ENCODE measurements around the gene C6orf163. TPM values are rescaled to one million over a fixed set of nuclear protein-coding genes. Genes with fewer than 3 reads are reported as not detected.

Gene C6orf163
- total RNA-seq, 1 experiment from 2014 or later: 1.5 TPM

DNA sequence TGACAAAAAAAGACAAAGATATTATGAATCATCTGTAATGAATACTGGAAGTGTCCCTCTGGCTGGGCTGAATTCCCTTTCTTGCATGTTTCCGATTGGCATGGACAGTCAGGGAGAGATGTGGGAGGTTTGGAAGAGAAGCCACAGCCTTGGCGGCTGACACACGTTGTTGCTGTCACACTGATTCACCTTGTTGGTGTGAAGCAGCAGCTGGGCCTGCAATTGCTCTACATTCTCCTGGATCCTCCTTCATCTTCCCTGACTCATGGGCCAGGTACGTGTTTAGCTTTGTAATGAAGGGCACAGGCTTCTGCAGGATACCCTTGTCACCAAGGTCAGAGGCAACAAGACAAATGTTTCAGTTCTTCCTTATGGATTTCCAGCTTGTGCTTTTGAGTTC lies 35.6 kb upstream of the C6orf163 start:
- ATAC-seq: no peak

More for the DNA sequence above, 35.6 kb upstream of the C6orf163 start:
- intact Hi-C loops (cut with micrococcal nuclease): no loop called here
- H3K27me3 ChIP-seq (ENCODE audit: insufficient read depth, low read length): peaks cover 14% of the 10 kb centered on the region; the same call in 1 of the 2 replicates
- ChIA-PET POLR2A (no interaction called here), RAD21 (ENCODE audit: low non-redundant PET in 1 of 2, low total read pairs in 2 of 2, uncharacterized antibody in 2 of 2, unreplicated experiment in 2 of 2) (no interaction called here), CTCF (no interaction called here)
- BruUV-seq (replicated peaks): no TSS peak
- no peaks in the 10 kb centered on the region for H3K79me2 ChIP-seq (ENCODE audit: insufficient read depth, low read length)
- H3K36me3 ChIP-seq (ENCODE audit: control insufficient read depth in 1 of 2, insufficient read depth in 2 of 2, low read length in 2 of 2): no peaks in the 10 kb centered on the region
- H3K9me3 ChIP-seq (ENCODE audit: control insufficient read depth in 1 of 2, insufficient read depth in 1 of 2, low read depth in 1 of 2, low read length in 2 of 2): no peaks in the 10 kb centered on the region
- no peaks in the 10 kb centered on the region for H3K4me1 ChIP-seq (ENCODE audit: control insufficient read depth in 1 of 2, insufficient read depth in 2 of 2, low read length in 2 of 2)
- no peak overlapping the region for H3K4me2 ChIP-seq (ENCODE audit: low read length)
- DNase-seq (ENCODE audit: low read depth, low spot score): no peak
- H3K27ac ChIP-seq (ENCODE audit: low read depth, low read length): no peak overlapping the region
- H3K9ac ChIP-seq (ENCODE audit: low read length): no peak overlapping the region
- H3K4me3 ChIP-seq (replicated peaks in 1 of 2; ENCODE audit: low read depth in 1 of 2, low read length in 2 of 2): no peak overlapping the region
- H3K9me2 ChIP-seq (ENCODE audit: insufficient read depth): no peaks in the 10 kb centered on the region
- no peak for TF ChIP-seq EZH2phosphoT487 (IDR thresholded peaks at IDR 0.05; ENCODE audit: borderline replicate concordance)
- no peak for TF ChIP-seq CTCF (IDR thresholded peaks at IDR 0.05 in 2 of 3, conservative IDR thresholded peaks at IDR 0.05 in 1 of 3; ENCODE audit: borderline replicate concordance in 1 of 3, insufficient read depth in 1 of 3, low read depth in 2 of 3, low read length in 2 of 3)
- TF ChIP-seq, protein P1, sequence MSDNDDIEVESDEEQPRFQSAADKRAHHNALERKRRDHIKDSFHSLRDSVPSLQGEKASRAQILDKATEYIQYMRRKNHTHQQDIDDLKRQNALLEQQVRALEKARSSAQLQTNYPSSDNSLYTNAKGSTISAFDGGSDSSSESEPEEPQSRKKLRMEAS (IDR thresholded peaks at IDR 0.05): no peak
- TF ChIP-seq, protein P2, sequence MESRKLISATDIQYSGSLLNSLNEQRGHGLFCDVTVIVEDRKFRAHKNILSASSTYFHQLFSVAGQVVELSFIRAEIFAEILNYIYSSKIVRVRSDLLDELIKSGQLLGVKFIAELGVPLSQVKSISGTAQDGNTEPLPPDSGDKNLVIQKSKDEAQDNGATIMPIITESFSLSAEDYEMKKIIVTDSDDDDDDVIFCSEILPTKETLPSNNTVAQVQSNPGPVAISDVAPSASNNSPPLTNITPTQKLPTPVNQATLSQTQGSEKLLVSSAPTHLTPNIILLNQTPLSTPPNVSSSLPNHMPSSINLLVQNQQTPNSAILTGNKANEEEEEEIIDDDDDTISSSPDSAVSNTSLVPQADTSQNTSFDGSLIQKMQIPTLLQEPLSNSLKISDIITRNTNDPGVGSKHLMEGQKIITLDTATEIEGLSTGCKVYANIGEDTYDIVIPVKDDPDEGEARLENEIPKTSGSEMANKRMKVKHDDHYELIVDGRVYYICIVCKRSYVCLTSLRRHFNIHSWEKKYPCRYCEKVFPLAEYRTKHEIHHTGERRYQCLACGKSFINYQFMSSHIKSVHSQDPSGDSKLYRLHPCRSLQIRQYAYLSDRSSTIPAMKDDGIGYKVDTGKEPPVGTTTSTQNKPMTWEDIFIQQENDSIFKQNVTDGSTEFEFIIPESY (IDR thresholded peaks at IDR 0.05; ENCODE audit: extremely low read depth, insufficient replicate concordance, low read length): no peak
- TF ChIP-seq CEBPB (IDR thresholded peaks at IDR 0.05; ENCODE audit: low read depth): no peak
- TF ChIP-seq POLR2AphosphoS5 (IDR thresholded peaks at IDR 0.05; ENCODE audit: low read depth, low read length): no peak
- TF ChIP-seq ZNF274 (IDR thresholded peaks at IDR 0.05; ENCODE audit: low read depth, low read length): no peak
- TF ChIP-seq, protein P3, sequence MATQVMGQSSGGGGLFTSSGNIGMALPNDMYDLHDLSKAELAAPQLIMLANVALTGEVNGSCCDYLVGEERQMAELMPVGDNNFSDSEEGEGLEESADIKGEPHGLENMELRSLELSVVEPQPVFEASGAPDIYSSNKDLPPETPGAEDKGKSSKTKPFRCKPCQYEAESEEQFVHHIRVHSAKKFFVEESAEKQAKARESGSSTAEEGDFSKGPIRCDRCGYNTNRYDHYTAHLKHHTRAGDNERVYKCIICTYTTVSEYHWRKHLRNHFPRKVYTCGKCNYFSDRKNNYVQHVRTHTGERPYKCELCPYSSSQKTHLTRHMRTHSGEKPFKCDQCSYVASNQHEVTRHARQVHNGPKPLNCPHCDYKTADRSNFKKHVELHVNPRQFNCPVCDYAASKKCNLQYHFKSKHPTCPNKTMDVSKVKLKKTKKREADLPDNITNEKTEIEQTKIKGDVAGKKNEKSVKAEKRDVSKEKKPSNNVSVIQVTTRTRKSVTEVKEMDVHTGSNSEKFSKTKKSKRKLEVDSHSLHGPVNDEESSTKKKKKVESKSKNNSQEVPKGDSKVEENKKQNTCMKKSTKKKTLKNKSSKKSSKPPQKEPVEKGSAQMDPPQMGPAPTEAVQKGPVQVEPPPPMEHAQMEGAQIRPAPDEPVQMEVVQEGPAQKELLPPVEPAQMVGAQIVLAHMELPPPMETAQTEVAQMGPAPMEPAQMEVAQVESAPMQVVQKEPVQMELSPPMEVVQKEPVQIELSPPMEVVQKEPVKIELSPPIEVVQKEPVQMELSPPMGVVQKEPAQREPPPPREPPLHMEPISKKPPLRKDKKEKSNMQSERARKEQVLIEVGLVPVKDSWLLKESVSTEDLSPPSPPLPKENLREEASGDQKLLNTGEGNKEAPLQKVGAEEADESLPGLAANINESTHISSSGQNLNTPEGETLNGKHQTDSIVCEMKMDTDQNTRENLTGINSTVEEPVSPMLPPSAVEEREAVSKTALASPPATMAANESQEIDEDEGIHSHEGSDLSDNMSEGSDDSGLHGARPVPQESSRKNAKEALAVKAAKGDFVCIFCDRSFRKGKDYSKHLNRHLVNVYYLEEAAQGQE (IDR thresholded peaks at IDR 0.05; ENCODE audit: low read depth): no peak
- TF ChIP-seq ATF3 (IDR thresholded peaks at IDR 0.05): no peak
- TF ChIP-seq EGR1 (IDR thresholded peaks at IDR 0.05; ENCODE audit: low read depth): no peak
- no peak overlapping the region for H2AFZ ChIP-seq (ENCODE audit: low read depth, low read length, poor library complexity, severe bottlenecking)
- no peaks in the 10 kb centered on the region for H4K20me1 ChIP-seq (ENCODE audit: insufficient read depth)
